Hepatocyte (in vitro differentiated cells): ENCODE results near the gene MEGF11. TPM values are rescaled to one million over a fixed set of nuclear protein-coding genes. Genes with fewer than 3 reads are reported as not detected.

ENCODE experiments used
- DNase-seq: peaks from one replicate; pipeline ENCODE4 v3.0.0-alpha.2; 2016; ENCODE audit warnings: low spot score
- H2AFZ ChIP-seq: fragments of 200-600 bp; sonication (generic); 2 replicates; pipeline ENCODE4 v1.6.0; 2016; ENCODE audit warnings: antibody characterized with exemption, mild to moderate bottlenecking
- H3K27ac ChIP-seq: fragments of 200-600 bp; sonication (generic); 2 replicates; pipeline ENCODE4 v1.5.1; 2016; ENCODE audit warnings: mild to moderate bottlenecking
- H3K27me3 ChIP-seq: fragments of 200-600 bp; sonication (generic); 2 replicates; pipeline ENCODE4 v1.6.1; 2016
- H3K36me3 ChIP-seq: fragments of 200-600 bp; sonication (generic); replicated peaks from 2 replicates; pipeline ENCODE4 v1.5.1; 2016; ENCODE audit warnings: low read depth; ENCODE audit not compliant: insufficient read depth
- H3K4me1 ChIP-seq: fragments of 200-600 bp; sonication (generic); 2 replicates; pipeline ENCODE4 v1.5.1; 2016; ENCODE audit warnings: mild to moderate bottlenecking, moderate library complexity; ENCODE audit not compliant: insufficient read depth
- H3K4me2 ChIP-seq: fragments of 200-600 bp; sonication (generic); 2 replicates; pipeline ENCODE4 v1.6.0; 2016
- H3K4me3 ChIP-seq: fragments of 200-600 bp; sonication (generic); 2 replicates; pipeline ENCODE4 v1.5.1; 2016; ENCODE audit warnings: mild to moderate bottlenecking
- H3K79me2 ChIP-seq: fragments of 200-600 bp; sonication (generic); 2 replicates; pipeline ENCODE4 v1.6.0; 2017; ENCODE audit warnings: mild to moderate bottlenecking
- H3K9me2 ChIP-seq: fragments of 200-600 bp; sonication (generic); replicated peaks from 2 replicates; pipeline ENCODE4 v1.6.0; 2017; ENCODE audit warnings: mild to moderate bottlenecking; ENCODE audit not compliant: insufficient read depth
- H3K9me3 ChIP-seq: fragments of 200-600 bp; sonication (generic); 2 replicates; pipeline ENCODE4 v1.5.1; 2016; ENCODE audit warnings: low read depth, mild to moderate bottlenecking
- H4K20me1 ChIP-seq: fragments of 200-600 bp; sonication (generic); 2 replicates; pipeline ENCODE4 v1.6.0; 2016; ENCODE audit warnings: mild to moderate bottlenecking; ENCODE audit not compliant: insufficient read depth, poor library complexity, severe bottlenecking
- CTCF ChIP-seq: fragments of 200-600 bp; sonication (generic); IDR thresholded peaks from 2 replicates; pipeline ENCODE4 v1.5.1; 2016; ENCODE audit warnings: antibody characterized with exemption, mild to moderate bottlenecking; ENCODE audit not compliant: poor library complexity
- EZH2 ChIP-seq: fragments of 200-600 bp; sonication (generic); IDR thresholded peaks from 2 replicates; pipeline ENCODE4 v1.6.1; 2016; ENCODE audit warnings: antibody characterized with exemption, mild to moderate bottlenecking, borderline replicate concordance
- EZH2phosphoT487 ChIP-seq: fragments of 200-600 bp; sonication (generic); IDR thresholded peaks from one replicate; pipeline ENCODE4 v1.6.1; 2018; ENCODE audit warnings: antibody characterized with exemption, mild to moderate bottlenecking, low read depth, moderate library complexity; ENCODE audit not compliant: unreplicated experiment, severe bottlenecking
- WGBS: methylation state at CpG from one replicate; pipeline ENCODE4 v1.1.6; 2016; ENCODE audit warnings: low lambda C conversion rate; ENCODE audit errors: missing lambda C conversion rate; 5-methylcytosine and 5-hydroxymethylcytosine counted together
- polyA plus RNA-seq: library from polyadenylated mRNA; unstranded; fragments of >200 nt; fragmentation: Nextera tagmentation; extraction: Ambion mirVana; gene quantifications from 2 replicates; pipeline ENCODE4 v1.2.1, GENCODE V29; 2016
- total RNA-seq: library from RNA; depleted of rRNA; stranded (reverse); fragments of >200 nt; gene quantifications from 2 replicates; pipeline ENCODE4 v1.2.3, GENCODE V29; 2014

Gene MEGF11
- total and polyA plus RNA-seq, 2 experiments from 2014 or later: 0.07 to 0.25 TPM

DNA sequence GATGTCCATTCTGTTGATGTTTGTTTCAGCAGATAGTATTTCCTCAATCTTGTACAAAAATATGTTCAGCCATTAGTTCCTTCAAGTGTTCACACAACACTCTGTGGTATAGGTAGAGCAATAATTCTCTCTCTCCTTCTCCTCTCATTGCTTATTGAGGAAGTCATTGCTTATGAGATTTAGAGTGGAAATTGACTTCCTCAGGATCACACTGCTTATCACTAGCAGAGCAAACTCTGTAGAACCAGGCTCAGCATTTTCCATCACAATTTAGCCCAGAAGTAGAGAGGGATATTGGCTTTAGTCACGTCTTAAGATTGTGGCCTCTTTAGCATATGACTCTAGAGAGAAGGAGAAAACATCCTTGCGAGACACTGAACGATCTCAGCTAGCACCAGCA is 353.1 kb downstream of the MEGF11 start:
- no peaks in the 10 kb centered on the region for H3K9me2 ChIP-seq
- H3K27ac ChIP-seq: peak overlapping the region; percentile 79
- no peak overlapping the region for H3K4me3 ChIP-seq
- no peaks in the 10 kb centered on the region for H3K79me2 ChIP-seq
- no peaks in the 10 kb centered on the region for H3K9me3 ChIP-seq
- H4K20me1 ChIP-seq: no peaks in the 10 kb centered on the region
- no peak overlapping the region for H2AFZ ChIP-seq
- peaks cover 12% of the 10 kb centered on the region for H3K4me1 ChIP-seq
- TF ChIP-seq CTCF (no peak), EZH2phosphoT487 (no peak), EZH2 (no peak)
- H3K4me2 ChIP-seq: no peak overlapping the region
- DNase-seq: no peak
- H3K27me3 ChIP-seq: no peaks in the 10 kb centered on the region
- 93% methylated on average over 3 of the region's 3 CpGs for WGBS
- H3K36me3 ChIP-seq: no peaks in the 10 kb centered on the region

- no peak for DNase-seq
- no peak for TF ChIP-seq CTCF
- TF ChIP-seq EZH2phosphoT487: no peak
- TF ChIP-seq EZH2: no peak
- H4K20me1 ChIP-seq: peaks cover 3% of the 10 kb centered on the region
- peaks cover 5% of the 10 kb centered on the region for H3K79me2 ChIP-seq
- H2AFZ ChIP-seq: no peak overlapping the region
- no peak overlapping the region for H3K4me2 ChIP-seq
- peaks cover 2% of the 10 kb centered on the region for H3K4me1 ChIP-seq
- H3K27me3 ChIP-seq: no peaks in the 10 kb centered on the region
- H3K9me2 ChIP-seq: no peaks in the 10 kb centered on the region
- no peak overlapping the region for H3K27ac ChIP-seq
- 97% methylated on average over 2 of the region's 2 CpGs for WGBS
- H3K36me3 ChIP-seq: no peaks in the 10 kb centered on the region
- H3K9me3 ChIP-seq: no peaks in the 10 kb centered on the region
- H3K4me3 ChIP-seq: no peak overlapping the region
Observed at GRCh38 chr15:65896236-65896635, 357.3 kb downstream of the MEGF11 start.

- Histone ChIP-seq H3K4me1 (no peaks in the 10 kb centered on the region), H3K4me2 (no peak overlapping the region), H3K36me3 (peaks cover 5% of the 10 kb centered on the region), H2AFZ (no peak overlapping the region), H3K79me2 (peaks cover 33% of the 10 kb centered on the region), H3K27ac (no peak overlapping the region), H3K9me3 (no peaks in the 10 kb centered on the region), H4K20me1 (peaks cover 20% of the 10 kb centered on the region), H3K9me2 (no peaks in the 10 kb centered on the region), H3K4me3 (no peak overlapping the region), H3K27me3 (no peaks in the 10 kb centered on the region)
- TF ChIP-seq CTCF (no peak), EZH2 (no peak), EZH2phosphoT487 (no peak)
- 96% methylated on average over 5 of the region's 5 CpGs for WGBS
- DNase-seq: no peak
Observed at GRCh38 chr15:65893060-65893459, 360.5 kb downstream of the MEGF11 start.

DNA sequence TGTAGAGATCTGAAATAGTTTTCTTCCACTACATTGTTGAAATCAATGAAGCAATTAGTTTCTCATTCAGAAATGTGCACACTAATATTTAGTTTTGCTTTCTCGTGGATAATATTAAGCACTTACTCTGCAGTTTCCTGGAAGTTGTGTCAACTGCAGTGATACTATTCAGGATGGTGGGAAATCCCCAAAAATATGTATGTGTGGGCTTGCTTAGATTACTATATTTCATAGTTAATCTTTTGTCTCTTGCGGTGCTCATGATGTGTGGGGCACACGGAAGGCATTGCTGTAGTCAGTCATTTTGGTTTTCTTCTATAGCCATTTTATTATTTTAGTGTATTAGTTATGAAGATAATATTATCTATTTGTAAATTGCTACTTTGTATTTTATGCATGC is 364.6 kb downstream of the MEGF11 start:
- peaks cover 55% of the 10 kb centered on the region for H3K79me2 ChIP-seq
- DNase-seq: no peak
- no peak overlapping the region for H2AFZ ChIP-seq
- no peak overlapping the region for H3K4me3 ChIP-seq
- H3K4me2 ChIP-seq: no peak overlapping the region
- peaks cover 25% of the 10 kb centered on the region for H4K20me1 ChIP-seq
- peaks cover 5% of the 10 kb centered on the region for H3K36me3 ChIP-seq
- no peak for TF ChIP-seq EZH2
- no peaks in the 10 kb centered on the region for H3K4me1 ChIP-seq
- no peaks in the 10 kb centered on the region for H3K27me3 ChIP-seq
- 92% methylated on average over 3 of the region's 3 CpGs for WGBS
- H3K27ac ChIP-seq: no peak overlapping the region
- no peaks in the 10 kb centered on the region for H3K9me3 ChIP-seq
- no peaks in the 10 kb centered on the region for H3K9me2 ChIP-seq
